ENCODE results near the gene BORCS6.

DNA sequence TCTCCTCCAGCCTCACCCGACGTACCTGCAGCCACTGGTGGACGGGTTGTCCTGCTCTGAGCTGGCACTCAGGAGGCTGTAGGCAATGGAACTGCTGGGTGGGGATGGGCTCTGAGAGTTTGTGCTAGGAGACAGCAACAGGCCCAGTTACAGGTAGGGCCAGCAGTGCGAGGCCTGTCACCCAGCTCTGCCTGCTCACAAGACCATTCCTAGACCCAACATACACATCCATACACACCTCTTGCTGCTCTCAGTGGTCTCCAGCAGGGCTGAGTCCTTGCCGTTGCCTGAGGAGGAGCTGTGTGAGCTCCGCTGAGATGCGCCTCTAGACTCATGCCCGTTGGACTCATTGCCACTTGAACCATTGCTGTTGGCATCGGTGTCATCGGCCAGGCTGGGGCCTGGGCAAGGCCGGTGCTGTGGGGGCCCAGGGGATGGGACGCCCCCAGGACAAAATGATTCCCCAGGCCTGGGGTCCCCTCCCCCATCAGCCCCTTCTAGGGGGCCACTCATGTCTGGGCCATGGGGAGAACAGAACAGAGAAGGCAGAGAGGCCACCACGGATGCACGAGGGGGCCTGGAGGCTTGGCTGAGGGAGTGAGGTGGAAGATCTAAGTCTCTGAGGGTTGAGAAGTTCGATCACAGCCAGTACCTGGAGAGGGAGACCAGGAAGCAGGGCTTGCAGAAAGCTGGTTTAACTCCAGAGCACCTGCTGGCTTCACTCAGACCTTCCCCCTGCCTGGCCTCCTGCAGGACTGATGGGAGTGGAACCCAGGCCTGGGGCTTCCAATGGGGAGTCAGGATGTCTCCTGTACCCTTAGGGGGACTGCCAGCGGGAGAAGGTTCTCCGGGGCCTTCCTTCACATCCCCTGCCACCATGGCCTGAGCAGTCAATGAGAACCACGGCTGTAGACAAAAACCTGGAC, 39.5 kb downstream of the BORCS6 start:
- TF ChIP-seq, protein P1, sequence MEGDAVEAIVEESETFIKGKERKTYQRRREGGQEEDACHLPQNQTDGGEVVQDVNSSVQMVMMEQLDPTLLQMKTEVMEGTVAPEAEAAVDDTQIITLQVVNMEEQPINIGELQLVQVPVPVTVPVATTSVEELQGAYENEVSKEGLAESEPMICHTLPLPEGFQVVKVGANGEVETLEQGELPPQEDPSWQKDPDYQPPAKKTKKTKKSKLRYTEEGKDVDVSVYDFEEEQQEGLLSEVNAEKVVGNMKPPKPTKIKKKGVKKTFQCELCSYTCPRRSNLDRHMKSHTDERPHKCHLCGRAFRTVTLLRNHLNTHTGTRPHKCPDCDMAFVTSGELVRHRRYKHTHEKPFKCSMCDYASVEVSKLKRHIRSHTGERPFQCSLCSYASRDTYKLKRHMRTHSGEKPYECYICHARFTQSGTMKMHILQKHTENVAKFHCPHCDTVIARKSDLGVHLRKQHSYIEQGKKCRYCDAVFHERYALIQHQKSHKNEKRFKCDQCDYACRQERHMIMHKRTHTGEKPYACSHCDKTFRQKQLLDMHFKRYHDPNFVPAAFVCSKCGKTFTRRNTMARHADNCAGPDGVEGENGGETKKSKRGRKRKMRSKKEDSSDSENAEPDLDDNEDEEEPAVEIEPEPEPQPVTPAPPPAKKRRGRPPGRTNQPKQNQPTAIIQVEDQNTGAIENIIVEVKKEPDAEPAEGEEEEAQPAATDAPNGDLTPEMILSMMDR (IDR thresholded peaks at IDR 0.05; ENCODE audit: poor library complexity, severe bottlenecking): no peak
- TF ChIP-seq EP300 (conservative IDR thresholded peaks at IDR 0.05; ENCODE audit: poor library complexity, severe bottlenecking) (no peak), EZH2 (IDR thresholded peaks at IDR 0.05; ENCODE audit: borderline replicate concordance, insufficient read depth, low read length, poor library complexity, severe bottlenecking) (no peak)
